K562 (cell line): Measurements from ENCODE around the gene BACH1. TPM values are rescaled to one million over a fixed set of nuclear protein-coding genes. Genes with fewer than 3 reads are reported as not detected.

ENCODE experiments used
- ATAC-seq: fragments of 200-7000 bp; cut with Tn5 transposase; 3 replicates; pipeline ENCODE4 v1.9.1; 2020; ENCODE audit warnings: moderate library complexity
- BruUV-seq: library from RNA; stranded (reverse); fragments of 400-500 nt; replicated peaks from 2 replicates; lab custom pipeline; 2021; lab: Mats Ljungman, UMichigan
- CTCF ChIA-PET: fragments of 300-600 bp; formaldehyde crosslinking; extraction: SDS; loops from one replicate; lab custom pipeline; 2021; ENCODE audit warnings: low intra/inter-chr PET ratio; lab: Yijun Ruan, JAX
- POLR2A ChIA-PET: fragments of 300-600, 350-650 bp; sonication (Branson Sonifier 250); formaldehyde crosslinking; extraction: SDS; loops from one replicate; lab custom pipeline; 2021; ENCODE audit warnings: antibody characterized with exemption, inconsistent platforms; lab: Yijun Ruan, JAX
- DNase-seq, 4 experiments: peaks; one replicate each; pipeline versions ENCODE4 v3.0.0 to v3.0.0-alpha.2; 2011 to 2018; ENCODE audit warnings: low spot score in 3 of 4, mixed read lengths in 3 of 4; ENCODE audit errors: extremely low read depth in 1 of 4
- FAIRE-seq: peaks from 2 replicates; lab custom pipeline; 2011; peaks lifted over from hg19 to GRCh38; lab: Jason Lieb, UNC
- H2AFZ ChIP-seq: 2 replicates; pipeline ENCODE4 v1.6.0; 2011; ENCODE audit warnings: low read depth, low read length, control low read depth, inconsistent platforms
- H3K27ac ChIP-seq: fragments of 200-600 bp; 3 replicates; pipeline ENCODE4 v1.8.0; 2011; ENCODE audit warnings: low read depth, mild to moderate bottlenecking, control low read depth, inconsistent platforms, low read length, moderate library complexity, mixed read lengths; ENCODE audit errors: extremely low read depth
- H3K27me3 ChIP-seq, 2 experiments: fragments of 300-600 bp in 1 of 2; 2 replicates in 1 of 2; 3 replicates in 1 of 2; pipeline versions ENCODE4 v1.6.0 to v1.8.0; 2011; ENCODE audit warnings: inconsistent platforms in 2 of 2, low read length in 2 of 2, mild to moderate bottlenecking in 1 of 2, mixed read lengths in 1 of 2, moderate library complexity in 1 of 2; ENCODE audit not compliant: control insufficient read depth in 2 of 2, insufficient read depth in 2 of 2
- H3K36me3 ChIP-seq: fragments of 300-600 bp; 3 replicates; pipeline ENCODE4 v1.8.0; 2011; ENCODE audit warnings: mild to moderate bottlenecking, low read length, inconsistent platforms; ENCODE audit not compliant: control insufficient read depth, insufficient read depth
- H3K4me1 ChIP-seq, 2 experiments: fragments of 200-600 bp in 1 of 2; replicated peaks in 1 of 2; 2 replicates in 1 of 2; 3 replicates in 1 of 2; pipeline versions ENCODE4 v1.5.1 to v1.8.0; 2011; ENCODE audit warnings: inconsistent platforms in 2 of 2, low read length in 2 of 2, mild to moderate bottlenecking in 1 of 2, mixed read lengths in 1 of 2, moderate library complexity in 1 of 2; ENCODE audit not compliant: control insufficient read depth in 2 of 2, insufficient read depth in 2 of 2
- H3K4me2 ChIP-seq: 2 replicates; pipeline ENCODE4 v1.6.1; 2011; ENCODE audit warnings: low read length, control low read depth, inconsistent platforms, mixed read lengths; ENCODE audit not compliant: insufficient read depth
- H3K4me3 ChIP-seq: fragments of 200-600 bp; sonication (generic), shearing (Covaris generic); 2 replicates; pipeline ENCODE4 v1.5.1; 2016; ENCODE audit warnings: control low read depth, inconsistent platforms
- H3K79me2 ChIP-seq: fragments of 200-600 bp; 3 replicates; pipeline ENCODE4 v1.8.0; 2011; ENCODE audit warnings: low read length, inconsistent platforms; ENCODE audit not compliant: control insufficient read depth, insufficient read depth
- H3K9ac ChIP-seq, 2 experiments: 2 replicates each; pipeline versions ENCODE4 v1.6.0 to v1.6.1; 2011; ENCODE audit warnings: low read depth in 2 of 2, low read length in 2 of 2, control low read depth in 1 of 2, inconsistent platforms in 1 of 2, mild to moderate bottlenecking in 1 of 2, mixed read lengths in 1 of 2; ENCODE audit not compliant: insufficient read depth in 1 of 2
- H3K9me1 ChIP-seq: one replicate; pipeline ENCODE4 v1.6.0; 2011; ENCODE audit warnings: inconsistent platforms, mild to moderate bottlenecking, low read length, moderate library complexity; ENCODE audit not compliant: control insufficient read depth, insufficient read depth
- H3K9me3 ChIP-seq: replicated peaks from 2 replicates; pipeline ENCODE4 v1.5.1; 2011; ENCODE audit warnings: low read depth, low read length, inconsistent platforms; ENCODE audit not compliant: control insufficient read depth, insufficient read depth
- H4K20me1 ChIP-seq: replicated peaks from 2 replicates; pipeline ENCODE4 v1.6.1; 2011; ENCODE audit warnings: low read length, inconsistent platforms, mixed read lengths; ENCODE audit not compliant: control insufficient read depth, insufficient read depth
- BDP1 ChIP-seq: IDR thresholded peaks from 3 replicates; pipeline ENCODE4 v1.6.1; 2011; ENCODE audit not compliant: insufficient read length, insufficient read depth
- BRCA1 ChIP-seq, 2 experiments: fragments of 450-650 bp in 1 of 2; sonication (generic) in 1 of 2; formaldehyde crosslinking in 1 of 2; IDR thresholded peaks; 2 replicates each; pipeline versions ENCODE4 v1.5.0 to v1.6.1; 2017 to 2020; ENCODE audit warnings: mild to moderate bottlenecking in 1 of 2, missing genetic modification reagents in 1 of 2
- FOS ChIP-seq: IDR thresholded peaks from 3 replicates; pipeline ENCODE4 v1.6.1; 2011; ENCODE audit not compliant: insufficient read length; ENCODE audit errors: extremely low read depth
- RBM39 ChIP-seq: fragments of 200-400 bp; formaldehyde crosslinking; optimal IDR thresholded peaks from 2 replicates; pipeline ENCODE3; 2018; ENCODE audit warnings: low read depth, low read length
- ZNF717 ChIP-seq: fragments of 250-450 bp; sonication (Bioruptor Pico); IDR thresholded peaks from 2 replicates; pipeline ENCODE4 v1.5.0; 2021
- ZNF75A ChIP-seq: fragments of 450-650 bp; formaldehyde crosslinking; IDR thresholded peaks from 2 replicates; pipeline ENCODE4 v1.4.0; 2020; ENCODE audit warnings: mild to moderate bottlenecking
- WGBS: fragments of 100-300 bp; shearing (Covaris generic); methylation state at CpG from one replicate; pipeline ENCODE4 v1.1.6; 2016; ENCODE audit warnings: low coverage, mixed read lengths; ENCODE audit not compliant: insufficient coverage; ENCODE audit errors: missing lambda C conversion rate; 5-methylcytosine and 5-hydroxymethylcytosine counted together
- in situ Hi-C: fragments of 300-500 bp; cut with MboI; formaldehyde crosslinking; loops from 4 replicates; pipeline ENCODE4 v1.15.0; 2018; ENCODE audit warnings: inconsistent platforms, mixed read lengths
- intact Hi-C: fragments of 100-400 bp; cut with micrococcal nuclease; formaldehyde crosslinking; loops from 2 replicates; pipeline ENCODE4 v1.14.2; 2022
- polyA plus RNA-seq, 8 experiments: library from polyadenylated mRNA; depleted of rRNA in 4 of 8; stranded (reverse) in 5 of 8; unstranded in 3 of 8; fragments of >200 nt; fragmentation: Nextera tagmentation in 2 of 8; fragmentation: Illumina TruSeq in 1 of 8; extraction: Ambion mirVana in 2 of 8; extraction: Trizol in 1 of 8; gene quantifications; 2 replicates each; pipeline versions ENCODE4 v1.2.1 to v1.2.3, GENCODE V29; 2011 to 2014; ENCODE audit warnings: inconsistent platforms in 1 of 8, missing spikeins in 1 of 8
- total RNA-seq, 7 experiments: library from RNA; depleted of rRNA in 6 of 7; stranded (reverse); fragments of >200 nt in 6 of 7; fragmentation: Illumina TruSeq in 2 of 7; extraction: Trizol in 2 of 7; gene quantifications; 2 replicates each; pipeline versions ENCODE4 v1.2.1 to v1.2.3, GENCODE V29; 2011 to 2021; ENCODE audit warnings: low replicate concordance in 1 of 7
- TF ChIP-seq, protein P1 (sequence below): fragments of 450-650 bp; IDR thresholded peaks from 2 replicates; pipeline ENCODE4 v1.7.0; 2016; ENCODE audit warnings: borderline replicate concordance

BACH1 gene
- total and polyA plus RNA-seq, 9 of the 15 experiments (the other 6 are each of a cell fraction or from before 2014, with no cell fraction given) = 10.6 to 58.5 (median 28.6) TPM

DNA sequence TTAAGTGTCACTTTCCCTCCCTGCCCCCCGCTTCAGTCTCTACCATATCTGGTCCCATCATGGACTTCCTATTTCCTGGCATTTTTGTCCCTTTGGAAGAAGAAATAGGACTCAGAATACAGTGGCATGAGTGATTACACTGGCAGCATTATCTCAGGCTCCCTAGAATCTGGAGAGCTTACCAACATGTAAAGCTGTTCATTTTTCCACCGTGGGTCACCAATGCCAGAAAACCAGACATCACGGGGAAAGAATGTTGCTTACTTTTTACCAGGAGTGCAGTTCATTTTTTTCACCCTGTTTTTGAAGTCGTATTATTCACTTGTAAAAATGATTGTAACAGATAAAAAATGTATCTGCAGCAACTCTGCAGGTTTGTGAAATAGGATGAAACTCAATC lies 44.8 kb downstream of the BACH1 start:
- Histone ChIP-seq H3K9me1 (no peaks in the 10 kb centered on the region), H3K9me3 (no peaks in the 10 kb centered on the region), H3K9ac (no peak overlapping the region), H4K20me1 (peaks cover 4% of the 10 kb centered on the region; the same call in 1 of the 2 replicates), H3K27ac (no peak overlapping the region), H3K36me3 (peaks cover 38% of the 10 kb centered on the region), H3K27me3 (no peaks in the 10 kb centered on the region), H3K4me2 (no peak overlapping the region), H3K4me3 (no peak overlapping the region), H3K4me1 (peaks cover 2 to 12% of the 10 kb centered on the region in 2 experiments; a peak in 3 of 5 replicates), H2AFZ (no peak overlapping the region), H3K79me2 (peaks cover 49% of the 10 kb centered on the region)
- WGBS = 79% methylated on average over 4 of the region's 4 CpGs
- POLR2A ChIA-PET = interaction anchor here (1.0 to 2.0 kb wide), 3 partner anchors 8 to 43 kb away, joined by 3 to 4 read pairs (median 3); no protein-coding TSS in a partner anchor
- CTCF ChIA-PET = interaction anchor here (0.6 kb wide), 1 partner anchor 179 kb away, joined by 3 read pairs; no protein-coding TSS in a partner anchor
- in situ Hi-C loops = no loop called here
- intact Hi-C loops = loop anchor here (5.0 to 10.0 kb wide), 2 partner anchors 41 to 249 kb away; no protein-coding TSS in a partner anchor
- no peak for ATAC-seq
- BruUV-seq = no TSS peak
- DNase-seq = no peak
- no peak for FAIRE-seq
- no peak for TF ChIP-seq ZNF75A
- no peak for TF ChIP-seq FOS
- no peak for TF ChIP-seq BRCA1 (IDR thresholded peaks at IDR 0.05)
- TF ChIP-seq BRCA1 (CRISPR knock-in tag; IDR thresholded peaks at IDR 0.05) = no peak
- no peak for TF ChIP-seq ZNF717 (CRISPR knock-in tag)
- TF ChIP-seq, protein P1, sequence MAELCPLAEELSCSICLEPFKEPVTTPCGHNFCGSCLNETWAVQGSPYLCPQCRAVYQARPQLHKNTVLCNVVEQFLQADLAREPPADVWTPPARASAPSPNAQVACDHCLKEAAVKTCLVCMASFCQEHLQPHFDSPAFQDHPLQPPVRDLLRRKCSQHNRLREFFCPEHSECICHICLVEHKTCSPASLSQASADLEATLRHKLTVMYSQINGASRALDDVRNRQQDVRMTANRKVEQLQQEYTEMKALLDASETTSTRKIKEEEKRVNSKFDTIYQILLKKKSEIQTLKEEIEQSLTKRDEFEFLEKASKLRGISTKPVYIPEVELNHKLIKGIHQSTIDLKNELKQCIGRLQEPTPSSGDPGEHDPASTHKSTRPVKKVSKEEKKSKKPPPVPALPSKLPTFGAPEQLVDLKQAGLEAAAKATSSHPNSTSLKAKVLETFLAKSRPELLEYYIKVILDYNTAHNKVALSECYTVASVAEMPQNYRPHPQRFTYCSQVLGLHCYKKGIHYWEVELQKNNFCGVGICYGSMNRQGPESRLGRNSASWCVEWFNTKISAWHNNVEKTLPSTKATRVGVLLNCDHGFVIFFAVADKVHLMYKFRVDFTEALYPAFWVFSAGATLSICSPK = no peak
- no peak for TF ChIP-seq RBM39
- TF ChIP-seq BDP1 = no peak
